ENCODE results near the gene TBC1D32.
"Not testable (repeated sequence)": the region's sequence is repeated elsewhere in the genome, so short reads cannot be mapped to it uniquely, and the experiment has no call there.

Gene TBC1D32

DNA sequence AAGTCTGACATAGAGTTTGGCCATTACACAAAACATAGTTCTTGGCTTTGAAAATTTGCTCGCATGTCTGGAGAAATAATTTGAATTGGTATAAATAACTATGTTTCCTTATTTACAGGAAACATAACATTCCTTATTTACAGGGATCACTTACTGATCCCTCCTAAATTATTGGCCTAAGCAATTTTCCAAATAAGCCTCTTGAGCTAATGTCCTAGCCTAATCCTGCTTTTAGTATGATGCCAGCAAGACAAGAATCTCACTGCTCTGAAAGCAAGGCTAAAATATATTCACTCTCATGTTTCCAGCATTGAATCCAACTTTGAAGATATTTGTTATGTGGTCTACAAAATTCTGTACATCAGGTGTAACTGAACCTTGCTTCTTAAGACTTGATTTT lies 4.1 kb upstream of the TBC1D32 start:
- Histone ChIP-seq H3K79me2 (ENCODE audit: control insufficient read depth, insufficient read depth, low read length, poor library complexity) (peaks cover 2% of the 10 kb centered on the region), H3K4me2 (ENCODE audit: low read length) (no peak overlapping the region), H2AK5ac (ENCODE audit: low read length) (no peak overlapping the region), H3K9me3 (ENCODE audit: insufficient read depth, low read depth, low read length) (no peaks in the 10 kb centered on the region), H2AFZ (ENCODE audit: insufficient read depth, low read length, poor library complexity) (no peak overlapping the region), H3K36me3 (ENCODE audit: control insufficient read depth in 1 of 2, insufficient read depth in 2 of 2, low read length in 2 of 2) (no peaks in the 10 kb centered on the region), H4K8ac (ENCODE audit: low read depth, low read length) (no peak overlapping the region), H3K4me1 (ENCODE audit: control insufficient read depth in 1 of 2, insufficient read depth in 2 of 2, low read length in 2 of 2) (no peaks in the 10 kb centered on the region), H2BK12ac (ENCODE audit: low read length) (no peak overlapping the region), H3K79me1 (ENCODE audit: low read length) (peaks cover 5% of the 10 kb centered on the region), H3K27me3 (ENCODE audit: insufficient read depth, low read length) (no peaks in the 10 kb centered on the region), H3K23ac (ENCODE audit: low read length) (no peak overlapping the region), H3K14ac (ENCODE audit: low read length) (no peak overlapping the region), H4K91ac (ENCODE audit: low read depth, low read length) (no peak overlapping the region), H3K27ac (ENCODE audit: low read depth, low read length) (no peak overlapping the region), H4K12ac (ENCODE audit: low read depth, low read length) (no peak overlapping the region), H2BK5ac (ENCODE audit: low read depth, low read length, poor library complexity) (no peak overlapping the region), H3K4me3 (ENCODE audit: low read depth, low read length) (no peak overlapping the region), H3K4ac (ENCODE audit: low read depth, low read length) (no peak overlapping the region), H3K9ac (ENCODE audit: low read length) (no peak overlapping the region), H2BK120ac (ENCODE audit: insufficient read depth, low read length, poor library complexity) (no peak overlapping the region), H3K18ac (ENCODE audit: low read length) (no peak overlapping the region)
- DNase-seq: no peak
- WGBS (ENCODE audit: extremely low coverage, insufficient coverage, insufficient read length): no CpG with 5 or more reads among the region's 1 CpG

DNA sequence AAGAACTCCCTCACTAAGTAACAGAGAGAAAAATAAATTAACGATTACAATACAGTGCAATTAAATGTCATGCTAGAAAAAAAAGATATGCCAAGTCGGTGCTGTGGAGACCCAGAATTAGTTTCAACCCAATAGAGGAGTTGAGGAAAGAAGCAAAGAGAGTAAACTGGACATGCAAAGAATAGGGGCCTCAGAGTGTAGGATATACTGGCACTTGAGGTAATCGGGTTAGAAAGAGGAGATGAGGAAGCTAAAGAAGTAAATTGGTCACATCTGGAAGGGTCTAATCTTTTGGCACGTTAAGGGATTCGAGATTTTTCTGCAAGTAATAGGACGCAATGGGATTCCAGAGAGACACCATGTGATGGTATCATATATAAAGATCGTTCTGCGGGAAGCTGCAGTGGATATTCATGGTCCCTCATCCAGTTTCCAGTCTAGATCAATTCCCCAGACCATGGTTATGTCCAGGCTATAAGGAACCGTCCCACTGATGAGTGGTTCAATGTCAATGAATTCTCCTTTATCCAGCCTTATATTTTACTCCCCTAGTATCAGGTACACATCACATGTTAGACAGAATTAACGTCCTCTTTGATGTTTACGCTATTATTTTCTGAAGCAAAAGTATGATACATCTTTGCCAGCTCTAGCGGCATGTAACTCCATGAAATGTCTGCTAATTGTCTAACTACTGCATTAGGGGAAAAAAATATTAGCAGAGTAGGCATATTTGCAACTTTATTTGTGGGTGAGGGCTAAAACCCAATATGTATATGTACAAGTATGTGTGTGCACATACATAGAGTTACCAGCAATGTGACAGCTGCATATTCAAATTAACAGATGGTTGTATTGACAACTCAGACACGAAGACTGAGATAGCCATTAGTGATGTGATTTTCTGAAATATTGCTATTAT lies 1.1 kb upstream of the TBC1D32 start:
- peaks cover 5% of the 10 kb centered on the region for H3K79me1 ChIP-seq (ENCODE audit: low read length)

DNA sequence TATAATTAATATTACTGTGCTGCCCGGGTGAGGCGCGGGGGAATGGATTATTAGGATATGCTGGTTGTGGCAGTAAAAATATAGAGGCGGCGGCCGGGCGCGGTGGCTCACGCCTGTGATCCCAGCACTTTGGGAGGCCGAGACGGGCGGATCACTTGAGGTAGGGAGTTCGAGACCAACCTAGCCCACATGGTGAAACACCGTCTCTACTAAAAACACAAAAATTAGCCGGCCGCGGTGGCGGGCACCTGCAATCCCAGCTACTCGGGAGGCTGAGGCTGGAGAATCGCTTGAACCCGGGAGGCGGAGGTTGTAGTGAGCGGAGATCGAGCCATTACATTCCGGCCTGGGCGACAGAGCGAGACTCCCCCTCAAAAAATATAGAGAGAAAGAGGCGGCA lies 586 bp downstream of the TBC1D32 start:
- not testable (repeated sequence) for H3K27ac ChIP-seq (ENCODE audit: low read depth, low read length); H3K18ac ChIP-seq (ENCODE audit: low read length); H3K23ac ChIP-seq (ENCODE audit: low read length); H3K4me2 ChIP-seq (ENCODE audit: low read length); H3K9ac ChIP-seq (ENCODE audit: low read length); H2AK5ac ChIP-seq (ENCODE audit: low read length); H3K4ac ChIP-seq (ENCODE audit: low read depth, low read length); H3K4me3 ChIP-seq (ENCODE audit: low read depth, low read length); H3K14ac ChIP-seq (ENCODE audit: low read length); H3K79me1 ChIP-seq (ENCODE audit: low read length); DNase-seq; H2BK5ac ChIP-seq (ENCODE audit: low read depth, low read length, poor library complexity); H3K36me3 ChIP-seq (ENCODE audit: control insufficient read depth in 1 of 2, insufficient read depth in 2 of 2, low read length in 2 of 2); H3K27me3 ChIP-seq (ENCODE audit: insufficient read depth, low read length); H4K91ac ChIP-seq (ENCODE audit: low read depth, low read length); H3K79me2 ChIP-seq (ENCODE audit: control insufficient read depth, insufficient read depth, low read length, poor library complexity); H2BK12ac ChIP-seq (ENCODE audit: low read length); H2BK120ac ChIP-seq (ENCODE audit: insufficient read depth, low read length, poor library complexity); H3K9me3 ChIP-seq (ENCODE audit: insufficient read depth, low read depth, low read length); H3K4me1 ChIP-seq (ENCODE audit: control insufficient read depth in 1 of 2, insufficient read depth in 2 of 2, low read length in 2 of 2)
- H4K8ac ChIP-seq (ENCODE audit: low read depth, low read length): peak overlapping the region; percentile 65
- WGBS (ENCODE audit: extremely low coverage, insufficient coverage, insufficient read length): no CpG with 5 or more reads among the region's 28 CpGs
- peak overlapping the region; percentile 87 for H2AFZ ChIP-seq (ENCODE audit: insufficient read depth, low read length, poor library complexity)
- H4K12ac ChIP-seq (ENCODE audit: low read depth, low read length): peak overlapping the region; percentile 70

More for the DNA sequence above, 1.1 kb upstream of the TBC1D32 start:
- Histone ChIP-seq H3K9ac (ENCODE audit: low read length) (no peak overlapping the region), H3K9me3 (ENCODE audit: insufficient read depth, low read depth, low read length) (no peaks in the 10 kb centered on the region), H3K4me2 (ENCODE audit: low read length) (peak overlapping the region; percentile 88), H3K79me2 (ENCODE audit: control insufficient read depth, insufficient read depth, low read length, poor library complexity) (peaks cover 2% of the 10 kb centered on the region), H3K4ac (ENCODE audit: low read depth, low read length) (no peak overlapping the region), H3K27me3 (ENCODE audit: insufficient read depth, low read length) (no peaks in the 10 kb centered on the region), H3K27ac (ENCODE audit: low read depth, low read length) (no peak overlapping the region), H3K23ac (ENCODE audit: low read length) (no peak overlapping the region), H3K18ac (ENCODE audit: low read length) (no peak overlapping the region), H2AFZ (ENCODE audit: insufficient read depth, low read length, poor library complexity) (peak overlapping the region; percentile 81), H2BK120ac (ENCODE audit: insufficient read depth, low read length, poor library complexity) (no peak overlapping the region), H4K12ac (ENCODE audit: low read depth, low read length) (peak overlapping the region; percentile 10), H4K91ac (ENCODE audit: low read depth, low read length) (peak overlapping the region; percentile 8), H3K4me1 (ENCODE audit: control insufficient read depth in 1 of 2, insufficient read depth in 2 of 2, low read length in 2 of 2) (no peaks in the 10 kb centered on the region), H3K14ac (ENCODE audit: low read length) (no peak overlapping the region), H2BK12ac (ENCODE audit: low read length) (no peak overlapping the region), H3K36me3 (ENCODE audit: control insufficient read depth in 1 of 2, insufficient read depth in 2 of 2, low read length in 2 of 2) (no peaks in the 10 kb centered on the region), H2AK5ac (ENCODE audit: low read length) (no peak overlapping the region), H3K4me3 (ENCODE audit: low read depth, low read length) (no peak overlapping the region), H4K8ac (ENCODE audit: low read depth, low read length) (peak overlapping the region; percentile 93), H2BK5ac (ENCODE audit: low read depth, low read length, poor library complexity) (no peak overlapping the region)
- DNase-seq: no peak
- no CpG with 5 or more reads among the region's 13 CpGs for WGBS (ENCODE audit: extremely low coverage, insufficient coverage, insufficient read length)

DNA sequence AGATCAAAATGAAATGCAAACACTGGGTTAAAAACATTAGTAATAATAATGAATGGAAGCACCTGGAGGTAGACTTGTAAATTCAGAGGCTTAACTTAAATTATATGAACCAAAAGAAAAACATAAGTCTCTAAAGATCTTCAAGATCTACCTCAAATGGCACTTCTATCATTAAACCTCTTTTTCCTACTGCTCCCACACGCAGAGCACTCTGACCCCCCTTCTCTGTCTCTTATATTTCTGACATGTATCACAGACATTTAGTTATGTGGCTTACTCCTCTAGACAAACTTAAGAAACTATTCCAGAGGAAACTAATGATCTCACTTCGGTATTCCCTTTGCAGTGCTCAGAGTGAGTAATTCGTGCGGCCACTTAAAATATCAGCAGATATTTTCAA lies 1.1 kb downstream of the TBC1D32 start:
- H3K4me3 ChIP-seq (ENCODE audit: low read depth, low read length): no peak overlapping the region
- H3K23ac ChIP-seq (ENCODE audit: low read length): no peak overlapping the region
- no peak overlapping the region for H3K14ac ChIP-seq (ENCODE audit: low read length)
- no CpG with 5 or more reads among the region's 4 CpGs for WGBS (ENCODE audit: extremely low coverage, insufficient coverage, insufficient read length)
- H4K8ac ChIP-seq (ENCODE audit: low read depth, low read length): no peak overlapping the region
- peak in 1 of 2 donors; percentile 59 for DNase-seq
- no peak overlapping the region for H2AFZ ChIP-seq (ENCODE audit: insufficient read depth, low read length, poor library complexity)
- H3K18ac ChIP-seq (ENCODE audit: low read length): no peak overlapping the region
- H2AK5ac ChIP-seq (ENCODE audit: low read length): no peak overlapping the region
- H2BK12ac ChIP-seq (ENCODE audit: low read length): no peak overlapping the region
- no peaks in the 10 kb centered on the region for H3K4me1 ChIP-seq (ENCODE audit: control insufficient read depth in 1 of 2, insufficient read depth in 2 of 2, low read length in 2 of 2)
- H3K79me1 ChIP-seq (ENCODE audit: low read length): peaks cover 5% of the 10 kb centered on the region
- H3K27ac ChIP-seq (ENCODE audit: low read depth, low read length): no peak overlapping the region
- no peak overlapping the region for H4K12ac ChIP-seq (ENCODE audit: low read depth, low read length)
- no peak overlapping the region for H3K4me2 ChIP-seq (ENCODE audit: low read length)
- H4K91ac ChIP-seq (ENCODE audit: low read depth, low read length): no peak overlapping the region
- H3K27me3 ChIP-seq (ENCODE audit: insufficient read depth, low read length): no peaks in the 10 kb centered on the region
- no peaks in the 10 kb centered on the region for H3K36me3 ChIP-seq (ENCODE audit: control insufficient read depth in 1 of 2, insufficient read depth in 2 of 2, low read length in 2 of 2)
- no peak overlapping the region for H3K4ac ChIP-seq (ENCODE audit: low read depth, low read length)
- H2BK5ac ChIP-seq (ENCODE audit: low read depth, low read length, poor library complexity): no peak overlapping the region
- H3K9me3 ChIP-seq (ENCODE audit: insufficient read depth, low read depth, low read length): no peaks in the 10 kb centered on the region
- H2BK120ac ChIP-seq (ENCODE audit: insufficient read depth, low read length, poor library complexity): no peak overlapping the region
- H3K9ac ChIP-seq (ENCODE audit: low read length): no peak overlapping the region
- peaks cover 2% of the 10 kb centered on the region for H3K79me2 ChIP-seq (ENCODE audit: control insufficient read depth, insufficient read depth, low read length, poor library complexity)

Data from trophoblast cell (in vitro differentiated cells and primary cell).